Measurements from ENCODE around the gene OR2B2.

OR2B2 gene

DNA sequence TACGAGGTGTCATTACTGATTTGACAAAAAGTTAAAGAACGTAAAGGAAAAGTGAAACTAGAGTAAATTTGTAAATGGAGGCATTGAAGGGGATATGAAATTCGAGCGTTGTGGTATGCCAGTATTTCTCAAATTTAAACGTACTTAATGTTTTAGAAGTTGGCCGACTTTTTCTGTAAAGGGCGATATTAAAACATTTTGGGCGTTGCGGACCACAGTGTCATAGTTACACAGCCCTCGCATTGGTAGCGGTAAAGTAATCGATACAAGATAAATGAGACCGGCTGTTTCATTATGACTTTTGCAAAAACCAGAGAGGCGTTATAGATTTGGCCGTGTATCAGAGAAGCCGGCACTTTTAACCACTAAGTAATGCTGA lies 39.6 kb downstream of the OR2B2 start:
- Histone ChIP-seq H3K4me3 (ENCODE audit: low read depth, low read length) (no peak overlapping the region), H3K9me3 (ENCODE audit: severe bottlenecking) (peaks cover 19% of the 10 kb centered on the region), H3K27me3 (ENCODE audit: insufficient read depth, low read depth, severe bottlenecking) (no peaks in the 10 kb centered on the region), H3K36me3 (no peaks in the 10 kb centered on the region), H3K27ac (no peak overlapping the region)
- TF ChIP-seq, protein P1, sequence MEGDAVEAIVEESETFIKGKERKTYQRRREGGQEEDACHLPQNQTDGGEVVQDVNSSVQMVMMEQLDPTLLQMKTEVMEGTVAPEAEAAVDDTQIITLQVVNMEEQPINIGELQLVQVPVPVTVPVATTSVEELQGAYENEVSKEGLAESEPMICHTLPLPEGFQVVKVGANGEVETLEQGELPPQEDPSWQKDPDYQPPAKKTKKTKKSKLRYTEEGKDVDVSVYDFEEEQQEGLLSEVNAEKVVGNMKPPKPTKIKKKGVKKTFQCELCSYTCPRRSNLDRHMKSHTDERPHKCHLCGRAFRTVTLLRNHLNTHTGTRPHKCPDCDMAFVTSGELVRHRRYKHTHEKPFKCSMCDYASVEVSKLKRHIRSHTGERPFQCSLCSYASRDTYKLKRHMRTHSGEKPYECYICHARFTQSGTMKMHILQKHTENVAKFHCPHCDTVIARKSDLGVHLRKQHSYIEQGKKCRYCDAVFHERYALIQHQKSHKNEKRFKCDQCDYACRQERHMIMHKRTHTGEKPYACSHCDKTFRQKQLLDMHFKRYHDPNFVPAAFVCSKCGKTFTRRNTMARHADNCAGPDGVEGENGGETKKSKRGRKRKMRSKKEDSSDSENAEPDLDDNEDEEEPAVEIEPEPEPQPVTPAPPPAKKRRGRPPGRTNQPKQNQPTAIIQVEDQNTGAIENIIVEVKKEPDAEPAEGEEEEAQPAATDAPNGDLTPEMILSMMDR (IDR thresholded peaks at IDR 0.05; ENCODE audit: low read depth, low read length): no peak
- no peak for DNase-seq

DNA sequence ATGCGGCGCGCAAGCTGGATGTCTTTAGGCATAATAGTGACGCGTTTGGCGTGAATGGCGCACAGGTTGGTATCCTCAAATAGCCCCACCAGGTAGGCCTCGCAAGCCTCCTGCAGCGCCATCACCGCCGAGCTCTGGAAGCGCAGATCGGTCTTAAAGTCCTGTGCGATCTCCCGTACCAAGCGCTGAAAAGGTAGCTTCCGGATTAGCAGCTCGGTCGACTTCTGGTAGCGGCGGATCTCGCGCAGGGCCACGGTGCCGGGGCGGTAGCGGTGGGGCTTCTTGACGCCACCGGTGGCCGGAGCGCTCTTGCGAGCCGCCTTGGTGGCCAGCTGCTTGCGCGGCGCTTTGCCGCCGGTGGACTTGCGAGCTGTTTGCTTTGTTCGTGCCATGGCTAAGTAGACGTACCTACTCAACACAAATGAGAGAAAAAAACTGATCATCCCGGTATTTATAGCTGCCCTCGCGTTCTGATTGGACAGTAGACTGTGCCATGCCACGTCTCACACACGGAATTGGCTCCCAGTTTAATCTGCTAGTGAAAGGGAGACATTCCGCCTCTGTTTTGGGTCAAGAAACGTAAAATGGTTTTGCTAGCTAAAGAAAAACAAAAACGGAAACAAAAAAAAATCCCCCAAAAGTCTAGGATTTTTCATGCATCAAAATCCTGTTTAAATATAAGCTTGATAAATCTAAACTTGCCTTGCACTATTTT lies 40.1 kb downstream of the OR2B2 start:
- Histone ChIP-seq H3K4me3 (ENCODE audit: low read depth, low read length) (no peak overlapping the region), H3K9me3 (ENCODE audit: severe bottlenecking) (peaks cover 19% of the 10 kb centered on the region), H3K27me3 (ENCODE audit: insufficient read depth, low read depth, severe bottlenecking) (no peaks in the 10 kb centered on the region), H3K27ac (no peak overlapping the region), H3K36me3 (no peaks in the 10 kb centered on the region)
- TF ChIP-seq, protein P1 (IDR thresholded peaks at IDR 0.05; ENCODE audit: low read depth, low read length): no peak
- DNase-seq: no peak

DNA sequence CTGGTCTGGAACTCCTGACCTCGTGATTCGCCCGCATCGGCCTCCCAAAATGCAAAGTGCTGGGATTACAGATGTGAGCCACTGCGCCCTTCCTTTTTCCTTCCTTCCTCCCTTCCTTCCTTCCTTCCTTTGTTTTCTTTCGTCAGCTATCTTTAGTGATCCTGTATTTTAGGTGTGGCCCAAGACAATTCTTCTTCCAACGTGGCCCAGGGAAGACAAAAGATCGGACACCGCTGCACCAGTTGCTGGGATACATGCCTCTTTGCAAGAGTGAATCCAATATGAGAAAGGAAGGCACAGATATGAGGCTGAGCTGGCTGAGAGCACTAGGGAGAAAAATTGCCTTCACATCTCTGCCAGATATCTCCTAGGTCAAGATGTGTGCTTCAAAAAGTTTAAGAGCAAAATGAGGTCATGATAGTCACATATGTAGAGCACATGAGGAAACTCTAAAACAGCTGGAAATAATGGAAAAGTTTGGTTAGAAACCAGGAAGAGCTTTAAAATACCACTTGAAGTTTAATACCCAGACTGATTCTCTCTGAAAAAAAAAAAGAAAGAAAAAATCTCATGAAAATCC lies 41.8 kb downstream of the OR2B2 start:
- no peak overlapping the region for H3K27ac ChIP-seq
- no peaks in the 10 kb centered on the region for H3K36me3 ChIP-seq
- no peak overlapping the region for H3K4me3 ChIP-seq (ENCODE audit: low read depth, low read length)

DNA sequence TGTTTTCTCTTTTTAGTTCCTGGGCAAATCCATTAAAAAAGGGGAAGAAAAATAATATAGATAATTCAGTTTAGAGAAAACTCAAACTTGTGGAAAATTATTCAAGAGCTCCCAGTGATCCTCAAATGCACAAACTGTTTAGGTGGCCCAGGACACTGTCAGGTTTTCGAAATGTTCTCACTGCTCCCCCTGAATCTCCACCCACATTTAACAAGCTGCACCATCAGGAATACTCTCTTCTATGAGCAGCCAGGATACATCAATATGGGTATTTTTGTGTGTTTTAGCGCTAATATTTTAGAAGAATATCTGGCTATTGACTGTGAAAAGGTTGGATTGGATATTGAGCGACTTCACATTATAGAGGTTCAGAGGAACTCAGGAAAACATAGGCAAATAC lies 43.9 kb downstream of the OR2B2 start:
- no peaks in the 10 kb centered on the region for H3K27me3 ChIP-seq (ENCODE audit: insufficient read depth, low read depth, severe bottlenecking)
- H3K4me3 ChIP-seq (ENCODE audit: low read depth, low read length): no peak overlapping the region
- peaks cover 23% of the 10 kb centered on the region for H3K9me3 ChIP-seq (ENCODE audit: severe bottlenecking)
- TF ChIP-seq, protein P1 (IDR thresholded peaks at IDR 0.05; ENCODE audit: low read depth, low read length): no peak
- no peak for DNase-seq
- H3K27ac ChIP-seq: no peak overlapping the region
- H3K36me3 ChIP-seq: no peaks in the 10 kb centered on the region

More for the DNA sequence above, 41.8 kb downstream of the OR2B2 start:
- H3K9me3 ChIP-seq (ENCODE audit: severe bottlenecking): peaks cover 26% of the 10 kb centered on the region
- TF ChIP-seq, protein P1 (IDR thresholded peaks at IDR 0.05; ENCODE audit: low read depth, low read length): no peak
- DNase-seq: no peak
- no peaks in the 10 kb centered on the region for H3K27me3 ChIP-seq (ENCODE audit: insufficient read depth, low read depth, severe bottlenecking)

DNA sequence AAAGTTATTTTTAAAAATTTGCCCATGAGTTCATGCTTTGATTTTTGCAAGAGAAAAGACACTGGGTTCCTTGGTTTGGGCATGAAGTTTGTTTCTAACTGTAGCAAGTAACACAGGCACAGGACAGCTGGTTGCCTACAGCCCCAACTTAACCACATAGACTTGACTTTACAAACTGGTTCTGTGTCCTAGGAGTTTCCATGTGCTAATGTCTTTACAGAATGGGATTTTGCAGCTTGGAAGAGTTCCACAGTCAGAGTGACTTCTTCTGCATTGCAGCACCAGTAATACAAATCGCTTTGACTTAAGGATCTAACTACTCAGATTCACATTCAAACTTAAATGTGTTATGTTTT lies 44.3 kb downstream of the OR2B2 start:
- no peaks in the 10 kb centered on the region for H3K36me3 ChIP-seq
- H3K9me3 ChIP-seq (ENCODE audit: severe bottlenecking): peaks cover 21% of the 10 kb centered on the region
- H3K4me3 ChIP-seq (ENCODE audit: low read depth, low read length): peak overlapping the region; percentile 29
- H3K27me3 ChIP-seq (ENCODE audit: insufficient read depth, low read depth, severe bottlenecking): no peaks in the 10 kb centered on the region
- no peak for DNase-seq
- no peak overlapping the region for H3K27ac ChIP-seq
- TF ChIP-seq, protein P1 (IDR thresholded peaks at IDR 0.05; ENCODE audit: low read depth, low read length): no peak

Data from WERI-Rb-1 (cell line).